Activated B cell treated with CpG ODN at 0.5 μM for 24 hours (primary cell): ENCODE measurements around the gene ID2. TPM values are rescaled to one million over a fixed set of nuclear protein-coding genes. Genes with fewer than 3 reads are reported as not detected.

ENCODE experiments used
- ATAC-seq: fragments of 200-7000 bp; cut with Tn5 transposase; one replicate; pipeline ENCODE4 v1.10.0; 2021; ENCODE audit warnings: low read depth, mild to moderate bottlenecking, moderate library complexity
- CTCF ChIA-PET: fragments of 350-600 bp; sonication (Branson Sonifier 250); formaldehyde crosslinking; loops from one replicate; lab custom pipeline; 2021; ENCODE audit warnings: antibody characterized with exemption; lab: Charles Lee
- POLR2A ChIA-PET: fragments of 350-600 bp; sonication (Branson Sonifier 250); formaldehyde crosslinking; loops from one replicate; lab custom pipeline; 2021; ENCODE audit warnings: antibody characterized with exemption; lab: Charles Lee
- DNase-seq: peaks from one replicate; pipeline ENCODE4 v3.0.0; 2022
- H3K27ac Mint-ChIP-seq: one replicate; pipeline ENCODE4 v1.8.0; 2020; ENCODE audit warnings: mixed read lengths
- H3K27me3 Mint-ChIP-seq: one replicate; pipeline ENCODE4 v1.8.0; 2021; ENCODE audit warnings: mixed read lengths
- H3K36me3 Mint-ChIP-seq: one replicate; pipeline ENCODE4 v1.8.0; 2021; ENCODE audit warnings: low read depth, mixed read lengths
- H3K4me1 Mint-ChIP-seq: one replicate; pipeline ENCODE4 v1.8.0; 2021; ENCODE audit warnings: mixed read lengths
- H3K4me3 Mint-ChIP-seq: one replicate; pipeline ENCODE4 v1.8.0; 2020; ENCODE audit warnings: mild to moderate bottlenecking, mixed read lengths
- H3K9me3 Mint-ChIP-seq: one replicate; pipeline ENCODE4 v1.8.0; 2020; ENCODE audit warnings: mixed read lengths
- CTCF ChIP-seq: fragments of 200-600 bp; IDR thresholded peaks from one replicate; pipeline ENCODE4 v1.8.0; 2022; ENCODE audit warnings: antibody characterized with exemption, mild to moderate bottlenecking
- intact Hi-C: fragments of 100-400 bp; cut with micrococcal nuclease; formaldehyde crosslinking; loops from one replicate; pipeline ENCODE4 v1.15.1; 2024
- total RNA-seq: library from RNA; stranded (reverse); gene quantifications from 2 replicates; pipeline ENCODE4 v1.2.3, GENCODE V29; 2022

The ID2 gene
- total RNA-seq, 1 donor from 2014 or later: 8.1 TPM

- Mint-ChIP-seq H3K4me1 (peaks cover 5% of the 10 kb centered on the region), H3K27ac (no peak overlapping the region), H3K4me3 (no peak overlapping the region), H3K36me3 (no peaks in the 10 kb centered on the region), H3K27me3 (peaks cover 12% of the 10 kb centered on the region), H3K9me3 (no peaks in the 10 kb centered on the region)
- intact Hi-C loops: no loop called here
- no peak for ATAC-seq
- TF ChIP-seq CTCF: no peak
- POLR2A ChIA-PET: no interaction called here
- DNase-seq: no peak
- CTCF ChIA-PET: no interaction called here
These were observed 47.2 kb upstream of the ID2 start for GRCh38 chr2:8634466-8635172.

- Mint-ChIP-seq H3K9me3 (no peaks in the 10 kb centered on the region), H3K4me3 (no peak overlapping the region), H3K36me3 (no peaks in the 10 kb centered on the region), H3K27ac (no peak overlapping the region), H3K27me3 (peaks cover 12% of the 10 kb centered on the region), H3K4me1 (peaks cover 4% of the 10 kb centered on the region)
- ChIA-PET CTCF (no interaction called here), POLR2A (interaction anchor here (0.7 kb wide), 1 partner anchor 1430 kb away, joined by 4 read pairs; no protein-coding TSS in a partner anchor)
- no peak for ATAC-seq
- intact Hi-C loops: no loop called here
- no peak for TF ChIP-seq CTCF
- no peak for DNase-seq
These were observed 45.8 kb upstream of the ID2 start for GRCh38 chr2:8636041-8636491.

GRCh38 chr2:8636721-8637636 is 44.9 kb upstream of the ID2 start:
- H3K27me3 Mint-ChIP-seq: peaks cover 12% of the 10 kb centered on the region
- POLR2A ChIA-PET: no interaction called here

GRCh38 chr2:8638327-8638726 is 43.5 kb upstream of the ID2 start:
- Mint-ChIP-seq H3K27me3 (peaks cover 12% of the 10 kb centered on the region), H3K9me3 (no peaks in the 10 kb centered on the region), H3K4me1 (no peaks in the 10 kb centered on the region), H3K36me3 (no peaks in the 10 kb centered on the region), H3K4me3 (no peak overlapping the region), H3K27ac (no peak overlapping the region)
- TF ChIP-seq CTCF: no peak
- DNase-seq (no peak), ATAC-seq (no peak)
- CTCF ChIA-PET: no interaction called here
- intact Hi-C loops: no loop called here
- POLR2A ChIA-PET: no interaction called here

More at GRCh38 chr2:8636721-8637636, 44.9 kb upstream of the ID2 start:
- no peak for TF ChIP-seq CTCF
- CTCF ChIA-PET: no interaction called here
- Mint-ChIP-seq H3K9me3 (no peaks in the 10 kb centered on the region), H3K4me3 (no peak overlapping the region), H3K36me3 (no peaks in the 10 kb centered on the region), H3K27ac (no peak overlapping the region), H3K4me1 (no peaks in the 10 kb centered on the region)
- intact Hi-C loops: no loop called here
- ATAC-seq (no peak), DNase-seq (no peak)

- Mint-ChIP-seq H3K9me3 (no peaks in the 10 kb centered on the region), H3K36me3 (no peaks in the 10 kb centered on the region), H3K27ac (no peak overlapping the region), H3K27me3 (peaks cover 12% of the 10 kb centered on the region), H3K4me3 (no peak overlapping the region), H3K4me1 (no peaks in the 10 kb centered on the region)
- ChIA-PET POLR2A (no interaction called here), CTCF (no interaction called here)
- intact Hi-C loops: no loop called here
- ATAC-seq (no peak), DNase-seq (no peak)
- no peak for TF ChIP-seq CTCF
These were observed 42.7 kb upstream of the ID2 start for GRCh38 chr2:8639122-8639635.
